RPMI8226 (cell line): ENCODE measurements around the gene ZNF160.
"Not testable (repeated sequence)": the region's sequence is repeated elsewhere in the genome, so short reads cannot be mapped to it uniquely, and the experiment has no call there.

Source experiments
- DNase-seq: peaks from one replicate; pipeline ENCODE4 v3.0.0-alpha.2; 2015

The ZNF160 gene

GRCh38 chr19:53091413-53092254 lies 11.6 kb downstream of the ZNF160 start:
- no peak for DNase-seq

GRCh38 chr19:53088091-53088490 lies 15.1 kb downstream of the ZNF160 start:
- DNase-seq, result no peak

GRCh38 chr19:53086949-53087348 lies 16.3 kb downstream of the ZNF160 start:
- DNase-seq, result no peak

- DNase-seq, result no peak
These were observed 17.7 kb downstream of the ZNF160 start for GRCh38 chr19:53085496-53085895.

- no peak for DNase-seq
These were observed 20.3 kb downstream of the ZNF160 start for GRCh38 chr19:53082929-53083328.

- no peak for DNase-seq
These were observed 23.8 kb downstream of the ZNF160 start for GRCh38 chr19:53079313-53079924.

GRCh38 chr19:53078668-53079067 lies 24.6 kb downstream of the ZNF160 start:
- DNase-seq, result no peak

- no peak for DNase-seq
These were observed 26.2 kb downstream of the ZNF160 start for GRCh38 chr19:53076984-53077383.

GRCh38 chr19:53068834-53069233 lies 34.4 kb downstream of the ZNF160 start:
- no peak for DNase-seq

- DNase-seq, result no peak
These were observed 35.0 kb downstream of the ZNF160 start for GRCh38 chr19:53068199-53068598.

- no peak for DNase-seq
These were observed 45.2 kb downstream of the ZNF160 start for GRCh38 chr19:53057904-53058580.

GRCh38 chr19:53055117-53055516 lies 48.1 kb downstream of the ZNF160 start:
- DNase-seq, result no peak

- no peak for DNase-seq
These were observed 55.8 kb downstream of the ZNF160 start for GRCh38 chr19:53047379-53047778.

- DNase-seq, result no peak
These were observed 57.7 kb downstream of the ZNF160 start for GRCh38 chr19:53045536-53045935.

GRCh38 chr19:53041366-53041765 lies 61.9 kb downstream of the ZNF160 start:
- DNase-seq, result no peak

GRCh38 chr19:53037101-53038097 lies 65.8 kb downstream of the ZNF160 start:
- no peak for DNase-seq

- peak; percentile 38 for DNase-seq
These were observed 68.1 kb downstream of the ZNF160 start for GRCh38 chr19:53034948-53035675.

- DNase-seq, result no peak
These were observed 69.2 kb downstream of the ZNF160 start for GRCh38 chr19:53034054-53034453.

GRCh38 chr19:53028306-53028705 lies 74.9 kb downstream of the ZNF160 start:
- DNase-seq, result not testable (repeated sequence)

- peak; percentile 33 for DNase-seq
These were observed 83.5 kb downstream of the ZNF160 start for GRCh38 chr19:53019684-53020083.
